GM10266 (cell line): ENCODE results near the gene CEP112.

Experiments used
- DNase-seq: peaks from one replicate; pipeline ENCODE4 v3.0.0; 2012; ENCODE audit errors: extremely low spot score
- TF ChIP-seq, protein P1 (sequence below): IDR thresholded peaks from 2 replicates; pipeline ENCODE4 v1.5.1; 2012; ENCODE audit warnings: mild to moderate bottlenecking, low read depth; ENCODE audit not compliant: control insufficient read depth, insufficient read depth; ENCODE audit errors: missing control alignments

CEP112 gene

DNA sequence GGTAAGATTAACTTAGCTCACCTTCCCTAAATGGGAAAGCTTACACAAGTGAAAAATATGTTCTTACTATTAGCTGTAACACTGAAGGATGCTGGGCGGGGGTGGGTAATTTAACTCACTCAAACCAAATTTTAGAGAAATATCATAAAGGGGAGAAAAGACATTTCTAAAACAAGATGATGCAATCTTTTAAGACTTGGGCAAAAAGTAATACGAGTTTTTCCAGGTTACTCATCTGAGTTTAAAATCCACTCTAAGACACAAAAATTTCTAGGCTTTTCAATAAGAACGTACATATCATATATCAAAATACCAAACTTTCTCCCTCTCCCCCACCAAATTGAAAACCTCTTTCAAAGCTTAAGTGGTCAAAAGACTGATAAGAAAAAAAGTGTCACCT lies 228.8 kb downstream of the CEP112 start:
- DNase-seq = no peak
- TF ChIP-seq, protein P1, sequence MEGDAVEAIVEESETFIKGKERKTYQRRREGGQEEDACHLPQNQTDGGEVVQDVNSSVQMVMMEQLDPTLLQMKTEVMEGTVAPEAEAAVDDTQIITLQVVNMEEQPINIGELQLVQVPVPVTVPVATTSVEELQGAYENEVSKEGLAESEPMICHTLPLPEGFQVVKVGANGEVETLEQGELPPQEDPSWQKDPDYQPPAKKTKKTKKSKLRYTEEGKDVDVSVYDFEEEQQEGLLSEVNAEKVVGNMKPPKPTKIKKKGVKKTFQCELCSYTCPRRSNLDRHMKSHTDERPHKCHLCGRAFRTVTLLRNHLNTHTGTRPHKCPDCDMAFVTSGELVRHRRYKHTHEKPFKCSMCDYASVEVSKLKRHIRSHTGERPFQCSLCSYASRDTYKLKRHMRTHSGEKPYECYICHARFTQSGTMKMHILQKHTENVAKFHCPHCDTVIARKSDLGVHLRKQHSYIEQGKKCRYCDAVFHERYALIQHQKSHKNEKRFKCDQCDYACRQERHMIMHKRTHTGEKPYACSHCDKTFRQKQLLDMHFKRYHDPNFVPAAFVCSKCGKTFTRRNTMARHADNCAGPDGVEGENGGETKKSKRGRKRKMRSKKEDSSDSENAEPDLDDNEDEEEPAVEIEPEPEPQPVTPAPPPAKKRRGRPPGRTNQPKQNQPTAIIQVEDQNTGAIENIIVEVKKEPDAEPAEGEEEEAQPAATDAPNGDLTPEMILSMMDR = no peak

DNA sequence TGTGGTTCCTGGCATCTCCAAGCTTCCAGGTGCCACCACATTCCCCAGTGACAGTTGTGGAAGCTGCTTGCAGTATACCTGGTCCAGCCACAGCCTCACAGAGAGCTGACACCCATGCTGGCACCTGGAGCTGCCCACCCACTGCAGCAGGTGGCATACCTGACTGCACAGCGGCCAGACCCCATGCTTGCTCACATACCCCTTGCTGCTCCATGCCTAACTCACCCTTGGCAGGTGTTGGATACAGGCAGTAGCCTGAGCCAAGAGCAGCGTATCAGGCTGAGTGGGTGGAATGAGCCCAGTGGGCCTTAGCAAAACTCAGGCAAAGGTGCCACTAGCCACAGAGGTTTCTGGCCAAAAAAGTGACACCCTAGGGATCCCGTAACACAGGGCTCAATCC lies 232.3 kb downstream of the CEP112 start:
- TF ChIP-seq, protein P1 = no peak

DNA sequence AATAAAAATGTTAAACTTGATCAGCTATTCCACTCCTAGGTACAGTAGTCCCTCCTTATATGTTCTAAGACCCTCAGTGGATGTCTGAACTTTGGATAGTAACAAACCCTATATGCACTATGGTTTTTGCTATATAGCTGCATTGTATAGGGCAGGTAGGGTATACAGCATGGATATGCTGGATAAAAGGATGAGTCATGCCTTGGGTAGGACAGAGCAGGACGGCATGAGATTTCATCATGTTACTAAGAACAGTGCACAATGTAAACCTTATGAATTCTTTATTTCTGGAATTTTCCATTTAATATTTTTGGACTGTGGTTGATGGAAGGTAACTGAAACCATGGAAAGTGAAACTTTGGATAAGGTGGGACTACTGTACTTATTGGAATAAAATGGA lies 235.1 kb downstream of the CEP112 start:
- TF ChIP-seq, protein P1 = no peak
- DNase-seq = no peak

More for the DNA sequence above, 232.3 kb downstream of the CEP112 start:
- DNase-seq = no peak

DNA sequence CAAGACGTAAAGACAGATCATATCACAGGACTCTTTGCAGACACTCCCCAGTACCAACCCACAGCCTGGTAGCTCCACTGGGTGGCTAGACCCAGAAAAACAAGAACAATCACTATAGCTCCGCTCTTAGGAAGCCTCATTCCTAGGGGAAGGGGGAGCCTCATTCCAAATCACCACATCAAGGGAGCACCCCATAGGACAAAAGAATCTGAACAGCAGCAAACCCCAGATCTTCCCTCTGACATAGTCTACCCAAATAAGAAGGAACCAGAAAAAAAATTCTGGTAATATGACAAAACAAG lies 237.8 kb downstream of the CEP112 start:
- TF ChIP-seq, protein P1 = no peak
- DNase-seq = no peak

DNA sequence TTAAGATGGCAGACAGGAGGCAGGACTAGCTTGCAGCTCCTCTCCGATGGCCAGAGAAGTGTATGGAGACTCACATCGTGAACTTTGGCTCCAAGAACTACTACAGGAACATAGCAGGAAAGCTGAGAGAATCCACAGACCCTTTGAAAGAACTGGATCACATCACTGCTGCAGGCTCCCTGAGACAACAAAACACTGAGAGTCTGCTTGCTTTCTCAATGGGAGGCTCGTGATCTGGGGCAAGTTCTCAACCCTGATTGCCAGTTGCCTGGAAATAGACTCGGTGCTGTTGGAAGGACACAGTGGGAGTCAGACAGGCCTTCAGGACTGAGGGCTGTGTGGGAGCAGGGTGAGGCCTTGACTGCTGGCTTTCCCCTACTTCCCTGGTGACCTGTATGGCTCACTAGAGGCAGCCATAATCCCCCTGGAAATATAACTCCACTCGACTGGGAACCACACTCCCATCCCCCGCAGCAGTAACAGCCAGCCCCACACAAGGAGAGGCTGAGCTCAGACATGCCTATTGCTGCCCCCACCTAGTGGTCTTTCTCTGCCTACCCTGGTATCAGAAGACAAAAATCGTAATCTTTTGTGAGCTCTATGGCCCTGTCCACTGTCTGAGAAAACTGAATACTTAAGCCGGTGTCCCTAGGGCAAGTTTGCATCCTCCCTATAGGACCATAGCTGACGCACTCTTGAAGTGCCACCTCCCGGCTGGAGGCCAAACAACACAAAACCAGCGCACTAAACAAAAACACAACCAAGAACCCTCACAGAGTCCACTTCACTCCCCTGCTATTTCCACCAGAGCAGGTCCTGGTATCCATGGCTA lies 238.4 kb downstream of the CEP112 start:
- TF ChIP-seq, protein P1 = no peak
- no peak for DNase-seq

DNA sequence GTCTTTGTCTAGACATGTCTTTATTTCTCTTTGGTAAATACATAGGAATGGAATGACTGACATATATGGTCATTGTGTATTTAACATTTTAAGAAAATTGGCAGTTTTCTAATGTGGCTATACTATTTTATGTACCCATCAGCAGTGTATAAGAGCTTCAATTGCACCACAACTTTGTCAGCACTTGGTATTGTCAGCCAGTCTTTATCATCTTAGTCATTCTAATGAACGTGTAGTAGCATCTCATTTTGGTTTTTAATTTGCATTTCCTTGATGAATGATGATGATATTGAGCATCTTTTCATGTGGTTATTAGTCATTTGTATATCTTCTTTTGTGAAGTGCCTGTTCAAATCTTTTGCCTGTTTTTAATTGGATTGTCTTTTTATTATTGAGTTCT lies 239.3 kb downstream of the CEP112 start:
- TF ChIP-seq, protein P1 = no peak
- DNase-seq = no peak

DNA sequence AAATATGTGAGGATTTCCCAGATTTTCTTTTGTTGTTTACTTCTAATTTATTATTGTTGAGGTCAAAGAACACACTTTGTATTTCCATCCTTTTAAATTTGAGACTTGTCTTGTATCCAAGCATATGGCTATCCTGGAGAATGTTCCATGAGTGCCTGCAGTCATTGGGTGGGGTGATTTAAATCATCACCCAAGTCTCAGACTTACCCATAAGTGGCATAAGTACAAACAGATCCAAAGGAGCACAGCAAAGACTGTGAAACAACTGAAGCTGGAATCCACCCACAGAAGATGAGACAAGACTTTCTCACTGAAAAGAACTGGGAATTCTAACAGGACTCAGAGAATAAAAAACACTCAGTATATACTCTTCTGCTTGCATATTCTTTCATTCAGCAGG lies 239.9 kb downstream of the CEP112 start:
- TF ChIP-seq, protein P1 = no peak
- no peak for DNase-seq
